ENCODE measurements around the gene FAAP100. TPM values are rescaled to one million over a fixed set of nuclear protein-coding genes. Genes with fewer than 3 reads are reported as not detected.

Gene FAAP100
- total RNA-seq, 1 experiment from 2014 or later: 39.4 TPM

DNA sequence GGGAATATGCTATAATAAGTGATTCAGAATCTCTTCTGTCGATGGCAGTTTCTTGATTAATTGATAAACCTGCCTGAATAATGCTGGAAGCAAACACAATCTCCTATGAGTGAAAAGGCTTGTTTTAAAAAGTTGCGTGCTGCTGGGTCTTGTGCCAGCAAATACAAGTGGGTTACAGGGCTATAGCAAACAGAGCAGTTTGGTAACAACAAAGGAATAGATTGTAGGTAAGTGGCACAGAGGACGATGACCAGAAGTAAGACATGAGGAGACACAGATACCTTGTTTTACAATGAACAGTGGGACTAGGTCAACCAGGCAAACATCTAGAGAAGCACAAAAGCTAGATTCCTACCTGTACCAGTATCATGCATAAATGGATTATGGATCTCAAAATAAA lies 23.7 kb upstream of the FAAP100 start:
- TF ChIP-seq, protein P1, sequence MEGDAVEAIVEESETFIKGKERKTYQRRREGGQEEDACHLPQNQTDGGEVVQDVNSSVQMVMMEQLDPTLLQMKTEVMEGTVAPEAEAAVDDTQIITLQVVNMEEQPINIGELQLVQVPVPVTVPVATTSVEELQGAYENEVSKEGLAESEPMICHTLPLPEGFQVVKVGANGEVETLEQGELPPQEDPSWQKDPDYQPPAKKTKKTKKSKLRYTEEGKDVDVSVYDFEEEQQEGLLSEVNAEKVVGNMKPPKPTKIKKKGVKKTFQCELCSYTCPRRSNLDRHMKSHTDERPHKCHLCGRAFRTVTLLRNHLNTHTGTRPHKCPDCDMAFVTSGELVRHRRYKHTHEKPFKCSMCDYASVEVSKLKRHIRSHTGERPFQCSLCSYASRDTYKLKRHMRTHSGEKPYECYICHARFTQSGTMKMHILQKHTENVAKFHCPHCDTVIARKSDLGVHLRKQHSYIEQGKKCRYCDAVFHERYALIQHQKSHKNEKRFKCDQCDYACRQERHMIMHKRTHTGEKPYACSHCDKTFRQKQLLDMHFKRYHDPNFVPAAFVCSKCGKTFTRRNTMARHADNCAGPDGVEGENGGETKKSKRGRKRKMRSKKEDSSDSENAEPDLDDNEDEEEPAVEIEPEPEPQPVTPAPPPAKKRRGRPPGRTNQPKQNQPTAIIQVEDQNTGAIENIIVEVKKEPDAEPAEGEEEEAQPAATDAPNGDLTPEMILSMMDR (IDR thresholded peaks at IDR 0.05; ENCODE audit: unreplicated experiment): no peak
- Mint-ChIP-seq H3K4me1 (ENCODE audit: low read depth, unreplicated experiment) (peaks cover 39% of the 10 kb centered on the region), H3K9me3 (ENCODE audit: low read depth, unreplicated experiment) (no peaks in the 10 kb centered on the region), H3K27ac (ENCODE audit: unreplicated experiment) (peak overlapping the region; percentile 89), H3K27me3 (ENCODE audit: unreplicated experiment) (no peaks in the 10 kb centered on the region), H3K36me3 (ENCODE audit: insufficient read depth, unreplicated experiment) (peaks cover 69% of the 10 kb centered on the region), H3K4me3 (ENCODE audit: low read depth, unreplicated experiment) (peak overlapping the region; percentile 58)
- no peak for DNase-seq
- no TSS peak for BruUV-seq (replicated peaks)
- CTCF ChIA-PET: no interaction called here
- intact Hi-C loops (cut with micrococcal nuclease; ENCODE audit: unreplicated experiment): no loop called here

DNA sequence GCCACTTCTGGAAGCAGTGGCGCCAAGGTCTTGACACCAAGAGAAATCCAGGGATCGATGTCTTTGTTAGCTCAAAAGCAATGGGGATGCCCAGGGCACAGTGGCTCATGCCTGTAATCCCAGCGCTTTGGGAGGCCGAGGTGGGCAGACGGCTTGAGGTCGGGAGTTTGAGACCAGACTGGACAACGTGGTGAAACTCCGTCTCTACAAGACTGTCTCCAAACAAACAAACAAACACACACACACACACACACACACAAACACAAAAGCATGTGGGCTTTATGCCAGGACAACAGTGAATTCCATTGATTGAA lies 22.4 kb upstream of the FAAP100 start:
- Mint-ChIP-seq H3K4me1 (ENCODE audit: low read depth, unreplicated experiment) (peaks cover 44% of the 10 kb centered on the region), H3K36me3 (ENCODE audit: insufficient read depth, unreplicated experiment) (peaks cover 64% of the 10 kb centered on the region), H3K4me3 (ENCODE audit: low read depth, unreplicated experiment) (no peak overlapping the region), H3K9me3 (ENCODE audit: low read depth, unreplicated experiment) (no peaks in the 10 kb centered on the region), H3K27ac (ENCODE audit: unreplicated experiment) (no peak overlapping the region), H3K27me3 (ENCODE audit: unreplicated experiment) (no peaks in the 10 kb centered on the region)
- CTCF ChIA-PET: no interaction called here
- TF ChIP-seq, protein P1 (IDR thresholded peaks at IDR 0.05; ENCODE audit: unreplicated experiment): no peak
- no TSS peak for BruUV-seq (replicated peaks)
- no peak for DNase-seq
- intact Hi-C loops (cut with micrococcal nuclease; ENCODE audit: unreplicated experiment): no loop called here

DNA sequence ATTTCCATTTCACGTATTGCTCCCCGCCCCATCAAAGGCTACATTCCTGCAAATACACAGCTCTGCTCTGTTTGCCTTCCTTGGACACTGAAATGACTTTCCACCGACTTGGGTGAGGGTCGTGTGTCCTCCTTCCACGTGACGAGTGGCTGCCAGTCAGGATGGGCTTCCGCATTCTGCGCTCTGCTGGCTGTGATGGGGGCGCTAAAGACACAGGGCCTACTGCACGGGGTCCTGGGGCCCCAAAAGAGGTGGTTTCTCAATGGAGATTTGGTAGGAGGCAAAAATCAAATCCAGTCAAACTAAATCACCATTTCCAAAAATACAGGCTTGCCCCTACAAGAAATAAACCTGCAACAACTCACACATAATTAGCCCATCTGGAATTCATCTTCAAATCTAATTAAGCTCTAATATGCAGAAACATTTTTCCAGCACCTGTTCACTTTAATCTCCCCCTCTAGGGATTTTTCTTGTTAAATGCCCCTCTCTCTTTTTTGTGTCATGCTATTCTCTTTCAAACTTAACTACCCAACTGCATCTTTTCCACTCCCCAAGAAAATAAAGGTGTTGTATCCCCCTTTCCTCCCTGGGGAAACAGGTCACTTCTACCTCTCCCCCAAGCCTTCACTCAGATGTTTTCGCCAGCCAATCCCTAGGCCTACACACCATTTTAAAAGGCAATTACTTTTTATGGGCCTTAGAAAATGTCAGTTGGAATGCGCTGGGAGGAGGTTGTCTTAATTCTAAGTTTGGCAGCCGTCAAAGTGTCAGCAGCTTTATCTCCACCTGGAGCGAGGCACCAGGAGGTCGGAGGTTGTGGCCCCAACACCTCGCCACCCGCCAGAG lies 21.9 kb upstream of the FAAP100 start:
- Mint-ChIP-seq H3K4me1 (ENCODE audit: low read depth, unreplicated experiment) (peaks cover 40% of the 10 kb centered on the region), H3K9me3 (ENCODE audit: low read depth, unreplicated experiment) (no peaks in the 10 kb centered on the region), H3K27me3 (ENCODE audit: unreplicated experiment) (no peaks in the 10 kb centered on the region), H3K27ac (ENCODE audit: unreplicated experiment) (no peak overlapping the region), H3K4me3 (ENCODE audit: low read depth, unreplicated experiment) (no peak overlapping the region), H3K36me3 (ENCODE audit: insufficient read depth, unreplicated experiment) (peaks cover 62% of the 10 kb centered on the region)
- DNase-seq: no peak
- intact Hi-C loops (cut with micrococcal nuclease; ENCODE audit: unreplicated experiment): no loop called here
- TF ChIP-seq, protein P1 (IDR thresholded peaks at IDR 0.05; ENCODE audit: unreplicated experiment): no peak
- CTCF ChIA-PET: no interaction called here
- no TSS peak for BruUV-seq (replicated peaks)

DNA sequence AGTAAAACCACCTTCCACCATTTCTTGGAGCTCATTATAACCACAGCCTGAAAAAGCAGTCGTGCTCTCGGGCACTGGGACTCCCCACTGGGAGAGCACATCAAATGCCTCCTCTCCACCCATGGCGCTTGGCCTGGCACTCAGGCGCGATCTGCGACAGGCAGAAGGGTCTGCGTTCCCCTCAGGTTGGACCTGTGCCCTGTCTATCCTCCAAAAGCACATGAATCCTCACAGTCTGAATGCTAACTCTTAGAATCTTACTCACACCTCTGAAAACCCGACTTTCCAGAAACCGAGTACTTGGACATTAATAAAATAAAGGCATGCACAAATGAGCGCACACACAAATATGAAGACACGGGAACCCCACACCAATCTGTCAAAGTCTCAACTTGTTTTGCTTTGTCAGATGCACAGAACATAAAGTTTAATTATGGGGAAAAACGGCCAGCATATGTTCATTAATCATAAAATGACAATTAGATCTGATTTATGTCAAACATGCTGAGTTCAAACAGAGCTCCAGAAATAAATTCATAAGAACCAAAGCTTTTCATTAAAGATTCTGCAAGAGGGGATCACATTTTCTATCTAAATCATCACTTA lies 20.5 kb upstream of the FAAP100 start:
- Mint-ChIP-seq H3K4me3 (ENCODE audit: low read depth, unreplicated experiment) (no peak overlapping the region), H3K9me3 (ENCODE audit: low read depth, unreplicated experiment) (no peaks in the 10 kb centered on the region), H3K36me3 (ENCODE audit: insufficient read depth, unreplicated experiment) (peaks cover 61% of the 10 kb centered on the region), H3K27me3 (ENCODE audit: unreplicated experiment) (no peaks in the 10 kb centered on the region), H3K27ac (ENCODE audit: unreplicated experiment) (no peak overlapping the region), H3K4me1 (ENCODE audit: low read depth, unreplicated experiment) (peaks cover 41% of the 10 kb centered on the region)
- intact Hi-C loops (cut with micrococcal nuclease; ENCODE audit: unreplicated experiment): no loop called here
- CTCF ChIA-PET: interaction anchor here (0.6 to 1.3 kb wide), 2 partner anchors 9 to 67 kb away, joined by 4 read pairs; no protein-coding TSS in a partner anchor
- no TSS peak for BruUV-seq (replicated peaks)
- TF ChIP-seq, protein P1 (IDR thresholded peaks at IDR 0.05; ENCODE audit: unreplicated experiment): no peak
- DNase-seq: no peak
